Upper lobe of left lung (tissue), 6 donors: ENCODE results near the gene TMEM139. TPM values are rescaled to one million over a fixed set of nuclear protein-coding genes. Genes with fewer than 3 reads are reported as not detected.

Experiments
- ATAC-seq, 2 donors: fragments of 200-7000 bp; cut with Tn5 transposase; one replicate each; pipeline ENCODE4 v1.9.1; 2022; ENCODE audit warnings: mild to moderate bottlenecking in 2 of 2, moderate library complexity in 2 of 2; ENCODE audit not compliant: low FRiP score in 2 of 2
- DNase-seq, 2 donors: peaks; one replicate each; pipeline ENCODE4 v3.0.0-alpha.2; 2019 to 2020
- H3K27ac ChIP-seq, 4 donors: fragments of 200-600 bp; sonication (generic); one replicate each; pipeline ENCODE4 v1.5.1; 2016 to 2019
- H3K27me3 ChIP-seq, 4 donors: fragments of 200-600 bp; sonication (generic); one replicate each; pipeline ENCODE4 v1.5.1; 2017 to 2019
- H3K36me3 ChIP-seq, 4 donors: fragments of 200-600 bp; sonication (generic); one replicate each; pipeline ENCODE4 v1.5.1; 2016 to 2019
- H3K4me1 ChIP-seq, 4 donors: fragments of 200-600 bp; sonication (generic); one replicate each; pipeline ENCODE4 v1.5.1; 2018 to 2019
- H3K4me3 ChIP-seq, 4 donors: fragments of 200-600 bp; sonication (generic); one replicate each; pipeline ENCODE4 v1.5.1; 2017 to 2019; ENCODE audit warnings: mild to moderate bottlenecking in 2 of 4, moderate library complexity in 1 of 4
- H3K9me3 ChIP-seq, 4 donors: fragments of 200-600 bp; sonication (generic); one replicate each; pipeline ENCODE4 v1.5.1; 2018 to 2019
- CTCF ChIP-seq, 6 experiments: fragments of 450-650 bp in 4 of 6; fragments of 200-600 bp in 2 of 6; sonication (generic) in 2 of 6; IDR thresholded peaks; one replicate each; pipeline ENCODE4 v1.5.1; 2016 to 2019; ENCODE audit warnings: antibody characterized with exemption in 6 of 6
- EP300 ChIP-seq, 4 donors: sonication (generic); formaldehyde crosslinking; IDR thresholded peaks; one replicate each; pipeline ENCODE4 v1.5.1; 2017; ENCODE audit warnings: antibody characterized with exemption in 4 of 4, control low read depth in 2 of 4
- POLR2A ChIP-seq, 4 donors: fragments of 450-650 bp; IDR thresholded peaks; one replicate each; pipeline ENCODE4 v1.5.1; 2016 to 2017; ENCODE audit warnings: antibody characterized with exemption in 4 of 4, mild to moderate bottlenecking in 2 of 4
- POLR2AphosphoS5 ChIP-seq, 2 donors: sonication (generic); formaldehyde crosslinking; IDR thresholded peaks; one replicate each; pipeline ENCODE4 v1.5.1; 2017; ENCODE audit warnings: antibody characterized with exemption in 2 of 2
- WGBS, 2 donors: methylation state at CpG; one replicate each; pipeline ENCODE4 v1.1.5; 2017 to 2018; 5-methylcytosine and 5-hydroxymethylcytosine counted together
- total RNA-seq, 6 donors: library from RNA; depleted of rRNA in 4 of 6; stranded (reverse); fragments of >200 nt in 4 of 6; gene quantifications; one replicate each; pipeline versions ENCODE4 v1.1.0 to v1.2.1, GENCODE V29; 2016 to 2021
- donor health status: DM: no; HTN: no; CAD: no; lungs with moderate emphysema.
- donor health status: DM: no; HTN: yes; CAD: no; lungs with severe emphysema.

TMEM139 gene
- total RNA-seq, 6 donors from 2014 or later = 13.6 to 52.7 (median 33.0) TPM

GRCh38 chr7:143256932-143257331 lies 27.8 kb upstream of the TMEM139 start:
- Histone ChIP-seq H3K9me3 (no peaks in the 10 kb centered on the region), H3K27me3 (no peaks in the 10 kb centered on the region), H3K36me3 (no peaks in the 10 kb centered on the region), H3K27ac (no peak overlapping the region), H3K4me3 (no peak overlapping the region), H3K4me1 (peaks cover 0 to 7% (median 2%) of the 10 kb centered on the region in 4 donors)
- TF ChIP-seq POLR2A (IDR thresholded peaks at IDR 0.05) (no peak), POLR2AphosphoS5 (IDR thresholded peaks at IDR 0.05) (no peak), CTCF (IDR thresholded peaks at IDR 0.05) (no peak), EP300 (IDR thresholded peaks at IDR 0.05) (no peak)
- WGBS, 2 donors = 91 to 94% methylated on average over 4 of the region's 4 CpGs
- DNase-seq (no peak), ATAC-seq (no peak)

- Histone ChIP-seq H3K4me3 (no peak overlapping the region), H3K27ac (no peak overlapping the region)
These were observed 27.3 kb upstream of the TMEM139 start for GRCh38 chr7:143257501-143257900.

GRCh38 chr7:143258831-143259230 lies 25.9 kb upstream of the TMEM139 start:
- Histone ChIP-seq H3K36me3 (no peaks in the 10 kb centered on the region), H3K27ac (peak overlapping the region in 2 of 4 donors; percentile 42 to 55), H3K9me3 (no peaks in the 10 kb centered on the region), H3K4me3 (no peak overlapping the region), H3K27me3 (no peaks in the 10 kb centered on the region), H3K4me1 (peaks cover 4 to 15% (median 6%) of the 10 kb centered on the region in 4 donors)
- DNase-seq = peak in 1 of 2 donors; percentile 36
- TF ChIP-seq CTCF (IDR thresholded peaks at IDR 0.05) (no peak), EP300 (IDR thresholded peaks at IDR 0.05) (no peak), POLR2A (IDR thresholded peaks at IDR 0.05) (no peak), POLR2AphosphoS5 (IDR thresholded peaks at IDR 0.05) (no peak)
- no peak for ATAC-seq
- WGBS, 2 donors = 17 to 27% methylated on average over 2 of the region's 2 CpGs

More at GRCh38 chr7:143257501-143257900, 27.3 kb upstream of the TMEM139 start:
- no peaks in the 10 kb centered on the region for H3K36me3 ChIP-seq
- WGBS, 2 donors = 93% methylated on average over 5 of the region's 5 CpGs
- DNase-seq (no peak), ATAC-seq (no peak)
- H3K9me3 ChIP-seq = no peaks in the 10 kb centered on the region
- TF ChIP-seq CTCF (IDR thresholded peaks at IDR 0.05) (no peak), EP300 (IDR thresholded peaks at IDR 0.05) (no peak), POLR2AphosphoS5 (IDR thresholded peaks at IDR 0.05) (no peak), POLR2A (IDR thresholded peaks at IDR 0.05) (no peak)
- H3K4me1 ChIP-seq = peaks cover under 1 to 8% (median 2%) of the 10 kb centered on the region in 4 donors
- H3K27me3 ChIP-seq = no peaks in the 10 kb centered on the region

- Histone ChIP-seq H3K4me1 (peaks cover 11 to 23% (median 15%) of the 10 kb centered on the region in 4 donors), H3K27me3 (no peaks in the 10 kb centered on the region), H3K4me3 (no peak overlapping the region), H3K27ac (no peak overlapping the region), H3K9me3 (no peaks in the 10 kb centered on the region), H3K36me3 (no peaks in the 10 kb centered on the region)
- ATAC-seq = no peak
- WGBS, 2 donors = 83 to 96% methylated on average over 2 of the region's 2 CpGs
- no peak for TF ChIP-seq POLR2A (IDR thresholded peaks at IDR 0.05)
- no peak for TF ChIP-seq CTCF (IDR thresholded peaks at IDR 0.05)
- TF ChIP-seq POLR2AphosphoS5 (IDR thresholded peaks at IDR 0.05) = no peak
- no peak for TF ChIP-seq EP300 (IDR thresholded peaks at IDR 0.05)
- DNase-seq = no peak
These were observed 25.0 kb upstream of the TMEM139 start for GRCh38 chr7:143259765-143260164.

- no peak for DNase-seq
- no peak overlapping the region for H3K27ac ChIP-seq
- ATAC-seq = no peak
- 50 to 79% methylated on average over 1 of the region's 1 CpG for WGBS, 2 donors
- H3K4me3 ChIP-seq = no peak overlapping the region
- peaks cover 0 to 3% (median under 1%) of the 10 kb centered on the region in 4 donors for H3K36me3 ChIP-seq
- TF ChIP-seq EP300 (IDR thresholded peaks at IDR 0.05) = no peak
- TF ChIP-seq POLR2AphosphoS5 (IDR thresholded peaks at IDR 0.05) = no peak
- TF ChIP-seq CTCF (IDR thresholded peaks at IDR 0.05) = no peak
- TF ChIP-seq POLR2A (IDR thresholded peaks at IDR 0.05) = no peak
- peaks cover 17 to 30% (median 18%) of the 10 kb centered on the region in 4 donors for H3K4me1 ChIP-seq
- no peaks in the 10 kb centered on the region for H3K9me3 ChIP-seq
- no peaks in the 10 kb centered on the region for H3K27me3 ChIP-seq
These were observed 22.9 kb upstream of the TMEM139 start for GRCh38 chr7:143261901-143262300.
